Peyer's patch (tissue), 4 donors: ENCODE measurements around the gene CEP350. TPM values are rescaled to one million over a fixed set of nuclear protein-coding genes. Genes with fewer than 3 reads are reported as not detected.

Source experiments
- DNase-seq, 3 donors: peaks; one replicate each; pipeline ENCODE4 v3.0.0-alpha.2; 2017 to 2019
- H3K27ac ChIP-seq, 4 donors: fragments of 200-600 bp; sonication (generic); one replicate each; pipeline ENCODE4 v1.5.1; 2016 to 2019
- H3K27me3 ChIP-seq, 2 donors: fragments of 200-600 bp; sonication (generic); one replicate each; pipeline ENCODE4 v1.5.1; 2019
- H3K36me3 ChIP-seq, 3 donors: fragments of 200-600 bp; sonication (generic); one replicate each; pipeline ENCODE4 v1.5.1; 2016 to 2019
- H3K4me1 ChIP-seq, 4 donors: fragments of 200-600 bp; sonication (generic); one replicate each; pipeline ENCODE4 v1.5.1; 2016 to 2019
- H3K4me3 ChIP-seq, 4 donors: fragments of 200-600 bp; sonication (generic); 1 replicate in 3 of 4; 2 replicates in 1 of 4; pipeline ENCODE4 v1.5.1; 2016 to 2019; ENCODE audit warnings: mild to moderate bottlenecking in 1 of 4
- H3K9me3 ChIP-seq, 4 donors: fragments of 200-600 bp; sonication (generic); one replicate each; pipeline ENCODE4 v1.5.1; 2016 to 2019; ENCODE audit warnings: mild to moderate bottlenecking in 1 of 4
- CTCF ChIP-seq, 6 experiments: fragments of 450-650 bp in 4 of 6; fragments of 200-600 bp in 2 of 6; sonication (generic) in 1 of 6; IDR thresholded peaks; one replicate each; pipeline ENCODE4 v1.5.1; 2017 to 2019; ENCODE audit warnings: antibody characterized with exemption in 6 of 6, mild to moderate bottlenecking in 3 of 6, moderate library complexity in 1 of 6
- POLR2A ChIP-seq, 2 donors: fragments of 450-650 bp; IDR thresholded peaks; one replicate each; pipeline ENCODE4 v1.5.1; 2017; ENCODE audit warnings: antibody characterized with exemption in 2 of 2, mild to moderate bottlenecking in 2 of 2, moderate library complexity in 2 of 2
- total RNA-seq, 4 donors: library from RNA; depleted of rRNA; stranded (reverse); fragments of >200 nt; gene quantifications; one replicate each; pipeline ENCODE4 v1.1.0, GENCODE V29; 2016

Gene CEP350
- total RNA-seq, 4 donors from 2014 or later, result 86.0 to 196 (median 87.8) TPM

- no peak for DNase-seq
- no peak overlapping the region for H3K4me3 ChIP-seq
- H3K27me3 ChIP-seq, result no peaks in the 10 kb centered on the region
- H3K36me3 ChIP-seq, result peaks cover 0 to 23% (median 0%) of the 10 kb centered on the region in 3 donors
- no peaks in the 10 kb centered on the region for H3K9me3 ChIP-seq
- TF ChIP-seq POLR2A (IDR thresholded peaks at IDR 0.05) (no peak), CTCF (IDR thresholded peaks at IDR 0.05) (no peak)
- H3K4me1 ChIP-seq, result no peaks in the 10 kb centered on the region
- no peak overlapping the region for H3K27ac ChIP-seq
Observed at GRCh38 chr1:179921981-179922872, 32.4 kb upstream of the CEP350 start.

GRCh38 chr1:179923029-179923428, 31.6 kb upstream of the CEP350 start:
- no peak for DNase-seq
- Histone ChIP-seq H3K27me3 (no peaks in the 10 kb centered on the region), H3K9me3 (no peaks in the 10 kb centered on the region), H3K4me1 (no peaks in the 10 kb centered on the region), H3K36me3 (peaks cover 0 to 15% (median 0%) of the 10 kb centered on the region in 3 donors), H3K27ac (no peak overlapping the region), H3K4me3 (no peak overlapping the region)
- no peak for TF ChIP-seq POLR2A (IDR thresholded peaks at IDR 0.05)
- no peak for TF ChIP-seq CTCF (IDR thresholded peaks at IDR 0.05)

- Histone ChIP-seq H3K36me3 (peaks cover 0 to 3% (median 0%) of the 10 kb centered on the region in 3 donors), H3K4me3 (no peak overlapping the region), H3K27me3 (no peaks in the 10 kb centered on the region), H3K27ac (no peak overlapping the region), H3K9me3 (no peaks in the 10 kb centered on the region), H3K4me1 (no peaks in the 10 kb centered on the region)
- DNase-seq, result no peak
- TF ChIP-seq CTCF (IDR thresholded peaks at IDR 0.05), result no peak
- no peak for TF ChIP-seq POLR2A (IDR thresholded peaks at IDR 0.05)
Observed at GRCh38 chr1:179924268-179924667, 30.3 kb upstream of the CEP350 start.

GRCh38 chr1:179925302-179925701, 29.3 kb upstream of the CEP350 start:
- TF ChIP-seq CTCF (IDR thresholded peaks at IDR 0.05) (no peak), POLR2A (IDR thresholded peaks at IDR 0.05) (no peak)
- Histone ChIP-seq H3K36me3 (no peaks in the 10 kb centered on the region), H3K27ac (no peak overlapping the region), H3K9me3 (no peaks in the 10 kb centered on the region), H3K27me3 (no peaks in the 10 kb centered on the region), H3K4me3 (no peak overlapping the region), H3K4me1 (no peaks in the 10 kb centered on the region)
- no peak for DNase-seq

GRCh38 chr1:179925922-179926849, 28.4 kb upstream of the CEP350 start:
- DNase-seq, result no peak
- Histone ChIP-seq H3K27me3 (no peaks in the 10 kb centered on the region), H3K4me1 (peaks cover 0 to under 1% (median 0%) of the 10 kb centered on the region in 4 donors), H3K9me3 (no peaks in the 10 kb centered on the region), H3K27ac (no peak overlapping the region), H3K36me3 (no peaks in the 10 kb centered on the region), H3K4me3 (no peak overlapping the region)
- TF ChIP-seq CTCF (IDR thresholded peaks at IDR 0.05) (no peak), POLR2A (IDR thresholded peaks at IDR 0.05) (no peak)
